Upper lobe of right lung (tissue), 1 donor: ENCODE results near the gene SEC22A. TPM values are rescaled to one million over a fixed set of nuclear protein-coding genes. Genes with fewer than 3 reads are reported as not detected.

ENCODE experiments used
- ATAC-seq: fragments of 200-7000 bp; cut with Tn5 transposase; one replicate; pipeline ENCODE4 v1.9.1; 2020; ENCODE audit warnings: mild to moderate bottlenecking, moderate library complexity
- DNase-seq: peaks from one replicate; pipeline ENCODE4 v3.0.0-alpha.2; 2020
- H3K27ac ChIP-seq: fragments of 200-600 bp; one replicate; pipeline ENCODE4 v1.8.0; 2022
- H3K27me3 ChIP-seq: fragments of 200-600 bp; one replicate; pipeline ENCODE4 v1.8.0; 2022; ENCODE audit warnings: mild to moderate bottlenecking
- H3K36me3 ChIP-seq: fragments of 200-600 bp; one replicate; pipeline ENCODE4 v1.8.0; 2022
- H3K4me1 ChIP-seq: fragments of 200-600 bp; one replicate; pipeline ENCODE4 v1.8.0; 2022
- H3K4me3 ChIP-seq: fragments of 200-600 bp; one replicate; pipeline ENCODE4 v1.8.0; 2022; ENCODE audit warnings: mild to moderate bottlenecking
- H3K9me3 ChIP-seq: fragments of 200-600 bp; one replicate; pipeline ENCODE4 v1.8.0; 2022
- CTCF ChIP-seq: fragments of 200-600 bp; IDR thresholded peaks from one replicate; pipeline ENCODE4 v1.8.0; 2022; ENCODE audit warnings: antibody characterized with exemption
- intact Hi-C: fragments of 100-400 bp; cut with DNase I; formaldehyde crosslinking; loops from one replicate; pipeline ENCODE4 v1.11.0; 2022
- total RNA-seq: library from RNA; stranded (reverse); fragmentation: NEBNext Ultra II Directional; extraction: Animal tissue kit (Norgen Biotek cat#: 25700); gene quantifications from one replicate; pipeline ENCODE4 v1.2.1, GENCODE V29; 2021
- donor health status: DM: no; HTN: yes; CAD: no; lungs with severe emphysema.

The SEC22A gene
- total RNA-seq, 1 donor from 2014 or later: 14.4 TPM

GRCh38 chr3:123314359-123315270 lies 112.9 kb downstream of the SEC22A start:
- intact Hi-C loops: no loop called here
- no peaks in the 10 kb centered on the region for H3K36me3 ChIP-seq
- TF ChIP-seq CTCF: no peak

GRCh38 chr3:123315271-123315595 lies 113.5 kb downstream of the SEC22A start:
- ATAC-seq: no peak
- no peak for TF ChIP-seq CTCF
- H3K27me3 ChIP-seq: no peaks in the 10 kb centered on the region
- no peak for DNase-seq
- H3K36me3 ChIP-seq: no peaks in the 10 kb centered on the region
- no peak overlapping the region for H3K4me3 ChIP-seq
- no peaks in the 10 kb centered on the region for H3K9me3 ChIP-seq
- H3K27ac ChIP-seq: no peak overlapping the region
- H3K4me1 ChIP-seq: no peaks in the 10 kb centered on the region
- intact Hi-C loops: no loop called here

More at GRCh38 chr3:123314359-123315270, 112.9 kb downstream of the SEC22A start:
- H3K4me1 ChIP-seq: no peaks in the 10 kb centered on the region
- no peak for DNase-seq
- no peak overlapping the region for H3K4me3 ChIP-seq
- ATAC-seq: no peak
- H3K9me3 ChIP-seq: no peaks in the 10 kb centered on the region
- no peaks in the 10 kb centered on the region for H3K27me3 ChIP-seq
- H3K27ac ChIP-seq: no peak overlapping the region

GRCh38 chr3:123317716-123318115 lies 116.0 kb downstream of the SEC22A start:
- Histone ChIP-seq H3K36me3 (no peaks in the 10 kb centered on the region), H3K9me3 (no peaks in the 10 kb centered on the region), H3K27ac (no peak overlapping the region), H3K4me1 (no peaks in the 10 kb centered on the region), H3K4me3 (no peak overlapping the region), H3K27me3 (no peaks in the 10 kb centered on the region)
- DNase-seq (peak; percentile 32), ATAC-seq (no peak)
- intact Hi-C loops: no loop called here
- no peak for TF ChIP-seq CTCF

- Histone ChIP-seq H3K27ac (no peak overlapping the region), H3K9me3 (no peaks in the 10 kb centered on the region), H3K27me3 (no peaks in the 10 kb centered on the region), H3K36me3 (no peaks in the 10 kb centered on the region), H3K4me1 (no peaks in the 10 kb centered on the region), H3K4me3 (no peak overlapping the region)
- DNase-seq (peak; percentile 34), ATAC-seq (no peak)
- no peak for TF ChIP-seq CTCF
- intact Hi-C loops: no loop called here
Observed at GRCh38 chr3:123318374-123318773, 116.6 kb downstream of the SEC22A start.

- Histone ChIP-seq H3K9me3 (no peaks in the 10 kb centered on the region), H3K27me3 (no peaks in the 10 kb centered on the region), H3K27ac (no peak overlapping the region), H3K36me3 (no peaks in the 10 kb centered on the region), H3K4me3 (no peak overlapping the region), H3K4me1 (no peaks in the 10 kb centered on the region)
- ATAC-seq (no peak), DNase-seq (no peak)
- no peak for TF ChIP-seq CTCF
- intact Hi-C loops: loop anchor here (10.0 kb wide), 1 partner anchor 235 kb away; no protein-coding TSS in a partner anchor
Observed at GRCh38 chr3:123319760-123320159, 118.0 kb downstream of the SEC22A start.
